ENCODE results near the gene SCGB3A2.

GRCh38 chr5:147904110-147904509, 25.6 kb downstream of the SCGB3A2 start:
- TF ChIP-seq PPARA (CRISPR knock-in tag; IDR thresholded peaks at IDR 0.05; ENCODE audit: borderline replicate concordance) (no peak), ZNF8 (CRISPR knock-in tag; IDR thresholded peaks at IDR 0.05) (no peak), ZFP30 (CRISPR knock-in tag; IDR thresholded peaks at IDR 0.05) (no peak), PATZ1 (CRISPR knock-in tag; IDR thresholded peaks at IDR 0.05; ENCODE audit: borderline replicate concordance) (no peak), GLIS3 (CRISPR knock-in tag; IDR thresholded peaks at IDR 0.05) (no peak), RARB (CRISPR knock-in tag; IDR thresholded peaks at IDR 0.05) (no peak)
